Sigmoid colon (tissue), 7 donors: ENCODE results near the gene CNDP1. TPM values are rescaled to one million over a fixed set of nuclear protein-coding genes. Genes with fewer than 3 reads are reported as not detected.

Source experiments
- DNase-seq: peaks from one replicate; pipeline ENCODE4 v3.0.0-alpha.2; 2019
- H3K27ac ChIP-seq, 4 donors: fragments of 200-600 bp; sonication (generic); one replicate each; pipeline ENCODE4 v1.5.1; 2016 to 2019; ENCODE audit warnings: mild to moderate bottlenecking in 1 of 4
- H3K27me3 ChIP-seq, 3 donors: fragments of 200-600 bp; sonication (generic); one replicate each; pipeline ENCODE4 v1.5.1; 2019; ENCODE audit warnings: mild to moderate bottlenecking in 1 of 3
- H3K36me3 ChIP-seq, 4 donors: fragments of 200-600 bp; sonication (generic); one replicate each; pipeline ENCODE4 v1.5.1; 2016 to 2019
- H3K4me1 ChIP-seq, 4 donors: fragments of 200-600 bp; sonication (generic); one replicate each; pipeline ENCODE4 v1.5.1; 2017 to 2019
- H3K4me3 ChIP-seq, 4 donors: fragments of 200-600 bp; sonication (generic); one replicate each; pipeline ENCODE4 v1.5.1; 2017 to 2019; ENCODE audit warnings: mild to moderate bottlenecking in 2 of 4, moderate library complexity in 1 of 4
- H3K9me3 ChIP-seq, 4 donors: fragments of 200-600 bp in 3 of 4; sonication (generic) in 3 of 4; one replicate each; pipeline versions ENCODE4 v1.5.1 to v1.6.1; 2013 to 2019
- CTCF ChIP-seq, 4 experiments: fragments of 450-650 bp in 3 of 4; fragments of 200-600 bp in 1 of 4; IDR thresholded peaks; one replicate each; pipeline ENCODE4 v1.5.1; 2016 to 2019; ENCODE audit warnings: antibody characterized with exemption in 4 of 4, mild to moderate bottlenecking in 3 of 4, moderate library complexity in 2 of 4
- EP300 ChIP-seq, 4 donors: sonication (generic); formaldehyde crosslinking; IDR thresholded peaks; one replicate each; pipeline ENCODE4 v1.6.1; 2017; ENCODE audit warnings: antibody characterized with exemption in 4 of 4
- POLR2A ChIP-seq, 2 donors: fragments of 450-650 bp; IDR thresholded peaks; one replicate each; pipeline ENCODE4 v1.6.1; 2016; ENCODE audit warnings: antibody characterized with exemption in 2 of 2, mild to moderate bottlenecking in 2 of 2, moderate library complexity in 2 of 2
- POLR2AphosphoS5 ChIP-seq, 4 donors: sonication (generic); formaldehyde crosslinking; IDR thresholded peaks; one replicate each; pipeline ENCODE4 v1.6.1; 2017; ENCODE audit warnings: antibody characterized with exemption in 4 of 4
- WGBS, 2 donors: extraction: QIAGEN DNeasy Blood & Tissue Kit; methylation state at CpG; one replicate each; pipeline ENCODE4 v1.1.7; 2013; 5-methylcytosine and 5-hydroxymethylcytosine counted together
- intact Hi-C: fragments of 100-400 bp; cut with DNase I; formaldehyde crosslinking; loops from one replicate; pipeline ENCODE4 v1.15.1; 2023
- polyA plus RNA-seq, 3 donors: library from polyadenylated mRNA; stranded (reverse); fragments of 200-250 nt; gene quantifications; one replicate each; pipeline ENCODE4 v1.2.3, GENCODE V29; 2013
- total RNA-seq, 4 donors: library from RNA; depleted of rRNA; stranded (reverse); fragments of >200 nt; gene quantifications; one replicate each; pipeline ENCODE4 v1.1.0, GENCODE V29; 2016
- donor health status: healthy with polysubstance abuse.
- donor health status: Bipolar disorder and iron deficiency.
- donor health status: healthy.

CNDP1 gene
- total and polyA plus RNA-seq, 7 donors: 0.10 to 0.60 TPM; not detected in 5

DNA sequence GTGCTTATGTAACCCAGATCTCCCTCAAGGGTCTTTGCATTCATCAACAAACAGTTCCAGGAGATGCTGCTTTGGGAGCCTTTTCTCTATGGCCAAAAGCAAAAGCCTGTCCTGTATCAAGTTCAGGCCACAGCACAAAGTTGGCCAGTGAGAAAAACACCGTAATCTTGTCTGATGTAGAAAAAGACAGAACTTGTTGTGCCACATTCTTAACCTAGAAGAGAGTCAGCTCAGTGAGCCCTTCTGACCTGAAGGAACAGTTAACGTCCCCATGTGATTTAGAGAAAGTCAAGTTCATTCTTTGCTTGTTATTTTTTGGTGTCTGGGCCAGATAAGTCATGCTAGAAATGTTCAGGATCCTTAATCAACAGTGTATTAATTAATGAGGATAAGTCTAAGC is 7.8 kb upstream of the CNDP1 start:
- Histone ChIP-seq H3K4me3 (no peak overlapping the region), H3K4me1 (peaks cover 0 to 28% (median 12%) of the 10 kb centered on the region in 4 donors), H3K36me3 (no peaks in the 10 kb centered on the region), H3K27me3 (no peaks in the 10 kb centered on the region), H3K27ac (no peak overlapping the region), H3K9me3 (no peaks in the 10 kb centered on the region)
- no peak for TF ChIP-seq POLR2A (IDR thresholded peaks at IDR 0.05)
- TF ChIP-seq EP300 (IDR thresholded peaks at IDR 0.05): no peak
- TF ChIP-seq CTCF (IDR thresholded peaks at IDR 0.05): no peak
- TF ChIP-seq POLR2AphosphoS5 (IDR thresholded peaks at IDR 0.05): no peak
- 69 to 82% methylated on average over 2 of the region's 2 CpGs for WGBS, 2 donors
- intact Hi-C loops: no loop called here
- no peak for DNase-seq

GRCh38 chr18:74528478-74528877 is 5.8 kb upstream of the CNDP1 start:
- Histone ChIP-seq H3K4me1 (peaks cover 0 to 17% (median 12%) of the 10 kb centered on the region in 4 donors), H3K9me3 (no peaks in the 10 kb centered on the region), H3K36me3 (no peaks in the 10 kb centered on the region), H3K4me3 (no peak overlapping the region), H3K27ac (no peak overlapping the region), H3K27me3 (no peaks in the 10 kb centered on the region)
- no peak for TF ChIP-seq POLR2A (IDR thresholded peaks at IDR 0.05)
- no peak for TF ChIP-seq POLR2AphosphoS5 (IDR thresholded peaks at IDR 0.05)
- TF ChIP-seq EP300 (IDR thresholded peaks at IDR 0.05): no peak
- no peak for TF ChIP-seq CTCF (IDR thresholded peaks at IDR 0.05)
- no peak for DNase-seq
- WGBS, 2 donors: 82 to 91% methylated on average over 1 of the region's 1 CpG
- intact Hi-C loops: no loop called here

DNA sequence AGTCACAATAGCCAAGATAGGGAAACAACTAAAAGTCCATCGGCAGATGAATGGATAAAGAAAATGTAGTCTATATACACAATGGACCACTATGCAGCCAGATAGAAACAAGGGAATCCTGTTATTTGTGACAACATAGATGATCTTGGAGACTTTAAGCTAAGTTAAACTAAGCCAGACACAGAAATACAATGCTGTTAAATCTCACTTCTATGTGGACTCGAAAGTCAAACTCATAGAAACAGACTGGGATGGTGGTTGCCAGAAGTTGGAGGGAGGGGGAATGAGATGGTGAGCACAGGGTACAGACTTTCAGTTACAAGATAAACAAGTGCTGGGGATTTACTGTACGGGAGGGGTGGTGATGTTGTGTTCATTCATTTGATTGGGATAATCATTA is 5.4 kb upstream of the CNDP1 start:
- WGBS, 2 donors: 40 to 72% methylated on average over 3 of the region's 3 CpGs
- TF ChIP-seq EP300 (IDR thresholded peaks at IDR 0.05) (no peak), CTCF (IDR thresholded peaks at IDR 0.05) (no peak), POLR2AphosphoS5 (IDR thresholded peaks at IDR 0.05) (no peak), POLR2A (IDR thresholded peaks at IDR 0.05) (no peak)
- intact Hi-C loops: no loop called here

DNA sequence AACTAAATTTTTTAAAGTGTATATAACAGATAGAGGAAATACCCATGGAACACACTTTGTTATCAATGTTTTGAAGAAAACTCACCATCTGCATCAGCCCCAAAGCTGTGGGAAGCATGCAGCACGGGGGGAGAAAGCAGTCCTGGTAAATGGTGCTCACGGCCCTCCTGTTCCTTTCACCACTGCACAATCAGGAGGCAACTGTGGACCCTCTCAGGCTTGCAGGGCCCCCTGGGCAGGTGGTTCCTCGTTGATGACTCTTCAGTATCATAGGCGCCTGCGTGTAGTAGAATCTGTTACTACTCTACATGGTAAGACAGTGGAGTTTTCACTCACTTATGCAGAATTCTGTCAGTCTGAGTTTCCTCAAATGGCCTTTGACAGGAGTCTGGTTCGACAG is 4.9 kb upstream of the CNDP1 start:
- DNase-seq: peak; percentile 26
- Histone ChIP-seq H3K9me3 (no peaks in the 10 kb centered on the region), H3K27ac (no peak overlapping the region), H3K4me1 (peaks cover 0 to 8% (median 3%) of the 10 kb centered on the region in 4 donors), H3K4me3 (no peak overlapping the region), H3K36me3 (no peaks in the 10 kb centered on the region), H3K27me3 (no peaks in the 10 kb centered on the region)
- 76 to 78% methylated on average over 6 of the region's 6 CpGs for WGBS, 2 donors
- intact Hi-C loops: no loop called here
- TF ChIP-seq POLR2AphosphoS5 (IDR thresholded peaks at IDR 0.05): no peak
- no peak for TF ChIP-seq POLR2A (IDR thresholded peaks at IDR 0.05)
- no peak for TF ChIP-seq CTCF (IDR thresholded peaks at IDR 0.05)
- TF ChIP-seq EP300 (IDR thresholded peaks at IDR 0.05): no peak

More for the DNA sequence above, 5.4 kb upstream of the CNDP1 start:
- Histone ChIP-seq H3K4me3 (no peak overlapping the region), H3K9me3 (no peaks in the 10 kb centered on the region), H3K4me1 (peaks cover 0 to 12% (median 8%) of the 10 kb centered on the region in 4 donors), H3K27me3 (no peaks in the 10 kb centered on the region), H3K36me3 (no peaks in the 10 kb centered on the region), H3K27ac (no peak overlapping the region)
- DNase-seq: peak; percentile 12
